ENCODE measurements around the gene UPF2.

Gene UPF2

GRCh38 chr10:11879387-11880094 lies 163.1 kb downstream of the UPF2 start:
- Histone ChIP-seq H4K20me1 (ENCODE audit: insufficient read depth, low read length) (no peaks in the 10 kb centered on the region), H3K4me1 (ENCODE audit: low read length) (no peaks in the 10 kb centered on the region), H3K4me3 (ENCODE audit: low read length) (no peak overlapping the region), H3K27ac (ENCODE audit: low read length) (no peak overlapping the region), H3K4me2 (ENCODE audit: low read length) (no peak overlapping the region), H2AFZ (ENCODE audit: low read depth, low read length) (no peak overlapping the region), H3K79me2 (ENCODE audit: low read length) (no peaks in the 10 kb centered on the region), H3K9ac (ENCODE audit: low read length) (no peak overlapping the region), H3K27me3 (ENCODE audit: low read depth, low read length) (no peaks in the 10 kb centered on the region), H3K9me3 (ENCODE audit: insufficient read depth, low read length) (no peaks in the 10 kb centered on the region), H3K36me3 (replicated peaks; ENCODE audit: low read depth, low read length) (no peaks in the 10 kb centered on the region)
- TF ChIP-seq CTCF (IDR thresholded peaks at IDR 0.05; ENCODE audit: low read depth, low read length) (no peak), EZH2phosphoT487 (IDR thresholded peaks at IDR 0.05; ENCODE audit: low read depth) (no peak)

- TF ChIP-seq CTCF (IDR thresholded peaks at IDR 0.05; ENCODE audit: low read depth, low read length) (no peak), EZH2phosphoT487 (IDR thresholded peaks at IDR 0.05; ENCODE audit: low read depth) (no peak)
- Histone ChIP-seq H3K4me3 (ENCODE audit: low read length) (no peak overlapping the region), H3K9me3 (ENCODE audit: insufficient read depth, low read length) (no peaks in the 10 kb centered on the region), H3K27me3 (ENCODE audit: low read depth, low read length) (no peaks in the 10 kb centered on the region), H3K4me1 (ENCODE audit: low read length) (no peaks in the 10 kb centered on the region), H3K36me3 (replicated peaks; ENCODE audit: low read depth, low read length) (no peaks in the 10 kb centered on the region), H2AFZ (ENCODE audit: low read depth, low read length) (no peak overlapping the region), H4K20me1 (ENCODE audit: insufficient read depth, low read length) (no peaks in the 10 kb centered on the region), H3K79me2 (ENCODE audit: low read length) (no peaks in the 10 kb centered on the region), H3K4me2 (ENCODE audit: low read length) (no peak overlapping the region), H3K9ac (ENCODE audit: low read length) (no peak overlapping the region), H3K27ac (ENCODE audit: low read length) (no peak overlapping the region)
Observed at GRCh38 chr10:11878776-11879175, 163.8 kb downstream of the UPF2 start.

- peaks cover under 1% of the 10 kb centered on the region; the same call in 1 of the 2 replicates for H3K27me3 ChIP-seq (ENCODE audit: low read depth, low read length)
- no peaks in the 10 kb centered on the region for H3K79me2 ChIP-seq (ENCODE audit: low read length)
- no peaks in the 10 kb centered on the region for H3K36me3 ChIP-seq (replicated peaks; ENCODE audit: low read depth, low read length)
- no peak overlapping the region for H3K4me3 ChIP-seq (ENCODE audit: low read length)
- H3K9me3 ChIP-seq (ENCODE audit: insufficient read depth, low read length) = no peaks in the 10 kb centered on the region
- no peak overlapping the region for H3K9ac ChIP-seq (ENCODE audit: low read length)
- no peak for TF ChIP-seq EZH2phosphoT487 (IDR thresholded peaks at IDR 0.05; ENCODE audit: low read depth)
- TF ChIP-seq CTCF (IDR thresholded peaks at IDR 0.05; ENCODE audit: low read depth, low read length) = no peak
- H3K27ac ChIP-seq (ENCODE audit: low read length) = no peak overlapping the region
- H4K20me1 ChIP-seq (ENCODE audit: insufficient read depth, low read length) = no peaks in the 10 kb centered on the region
- H2AFZ ChIP-seq (ENCODE audit: low read depth, low read length) = no peak overlapping the region
- H3K4me1 ChIP-seq (ENCODE audit: low read length) = no peaks in the 10 kb centered on the region
- no peak overlapping the region for H3K4me2 ChIP-seq (ENCODE audit: low read length)
Observed at GRCh38 chr10:11877591-11877905, 165.1 kb downstream of the UPF2 start.

GRCh38 chr10:11876805-11877590 lies 165.6 kb downstream of the UPF2 start:
- Histone ChIP-seq H3K9ac (ENCODE audit: low read length) (no peak overlapping the region), H4K20me1 (ENCODE audit: insufficient read depth, low read length) (no peaks in the 10 kb centered on the region), H3K4me1 (ENCODE audit: low read length) (no peaks in the 10 kb centered on the region), H3K79me2 (ENCODE audit: low read length) (no peaks in the 10 kb centered on the region), H3K4me3 (ENCODE audit: low read length) (no peak overlapping the region), H3K36me3 (replicated peaks; ENCODE audit: low read depth, low read length) (no peaks in the 10 kb centered on the region), H2AFZ (ENCODE audit: low read depth, low read length) (no peak overlapping the region), H3K4me2 (ENCODE audit: low read length) (no peak overlapping the region), H3K9me3 (ENCODE audit: insufficient read depth, low read length) (no peaks in the 10 kb centered on the region), H3K27ac (ENCODE audit: low read length) (no peak overlapping the region), H3K27me3 (ENCODE audit: low read depth, low read length) (peaks cover 6% of the 10 kb centered on the region; the same call in 1 of the 2 replicates)
- TF ChIP-seq EZH2phosphoT487 (IDR thresholded peaks at IDR 0.05; ENCODE audit: low read depth) = no peak
- no peak for TF ChIP-seq CTCF (IDR thresholded peaks at IDR 0.05; ENCODE audit: low read depth, low read length)

Measured in OCI-LY3 (cell line).